ENCODE results near the gene RARS1. TPM values are rescaled to one million over a fixed set of nuclear protein-coding genes. Genes with fewer than 3 reads are reported as not detected.

Gene RARS1
- total RNA-seq, 1 donor from 2014 or later = 70.2 TPM

DNA sequence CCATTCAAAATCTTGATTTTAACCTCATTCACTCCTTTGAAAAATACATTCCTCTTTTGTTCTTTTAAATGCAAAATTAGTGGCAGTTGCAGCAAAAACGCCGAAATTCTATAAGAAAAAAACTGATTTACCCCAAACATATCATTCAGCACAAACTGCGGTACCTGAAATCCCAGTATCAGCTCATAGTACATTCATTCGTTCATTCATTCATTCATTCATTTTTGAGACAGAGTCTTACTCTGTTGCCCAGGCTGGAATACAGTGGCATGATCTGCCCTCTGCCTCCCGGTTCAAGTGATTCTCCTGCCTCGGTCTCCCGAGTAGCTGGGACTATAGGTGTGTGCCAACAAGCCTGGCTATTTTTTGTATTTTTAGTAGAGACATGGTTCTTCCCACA is 63.3 kb downstream of the RARS1 start:
- no peak for ATAC-seq
- no peak for DNase-seq (ENCODE audit: low spot score)
- intact Hi-C loops (cut with DNase I) = no loop called here

- intact Hi-C loops (cut with DNase I) = no loop called here
- ATAC-seq = no peak
- no peak for DNase-seq (ENCODE audit: low spot score)
Measured at GRCh38 chr5:168550656-168551055, 64.4 kb downstream of the RARS1 start.

GRCh38 chr5:168552146-168552545 is 65.9 kb downstream of the RARS1 start:
- ATAC-seq (no peak), DNase-seq (ENCODE audit: low spot score) (no peak)
- intact Hi-C loops (cut with DNase I) = no loop called here

DNA sequence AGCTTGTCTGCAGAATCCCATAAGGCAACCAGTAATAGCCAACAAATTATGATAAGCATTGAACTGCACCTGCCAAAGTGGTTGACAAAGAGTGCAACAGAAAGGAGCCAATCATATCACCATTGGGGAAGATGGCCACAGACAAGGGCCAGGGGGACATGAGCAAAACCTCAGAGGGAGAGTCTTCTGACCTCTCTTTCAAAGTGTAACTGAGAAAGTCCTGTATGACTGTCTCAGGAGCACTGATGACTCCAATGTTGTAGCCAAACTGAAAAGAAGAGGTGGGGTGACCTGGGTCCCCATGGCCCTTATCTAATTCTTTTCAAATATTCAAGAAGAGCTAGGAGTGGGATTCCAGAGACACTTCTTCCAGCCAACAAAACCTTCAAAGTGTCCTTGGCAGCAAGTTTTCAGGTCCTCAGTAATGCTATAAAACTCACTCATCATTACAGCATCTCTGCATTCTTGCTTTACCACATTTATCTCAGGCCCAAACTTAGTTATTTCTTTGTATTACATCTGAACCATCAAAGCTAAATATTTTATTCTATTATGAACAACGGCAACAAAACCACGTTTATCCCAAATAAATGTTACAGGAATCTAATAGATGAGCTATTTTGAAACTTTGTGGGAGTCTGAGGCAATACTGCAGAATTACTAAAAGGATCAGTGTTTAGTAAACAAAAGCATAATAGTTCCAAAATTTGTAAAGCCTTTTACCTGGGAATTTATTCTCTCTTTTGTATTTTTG is 67.3 kb downstream of the RARS1 start:
- no peak for DNase-seq (ENCODE audit: low spot score)
- intact Hi-C loops (cut with DNase I) = no loop called here
- ATAC-seq = no peak

DNA sequence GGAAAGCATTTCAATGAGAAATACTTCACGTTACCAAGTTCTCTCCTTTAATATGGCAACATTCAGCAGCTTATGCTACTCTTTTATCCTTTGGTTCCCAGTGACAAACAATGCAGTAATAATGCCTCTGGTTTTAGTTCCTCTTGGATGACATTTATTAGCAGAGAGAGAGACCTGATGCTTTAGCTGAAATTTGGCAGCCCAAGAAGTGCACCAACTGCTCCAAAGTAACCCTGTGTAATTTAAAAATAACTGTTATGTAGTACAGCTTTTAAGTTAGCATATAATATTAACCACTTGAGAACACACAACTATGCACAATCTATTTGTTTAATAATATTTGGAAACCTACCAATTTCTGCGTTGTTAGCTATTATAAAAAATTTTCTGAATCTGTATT is 71.1 kb downstream of the RARS1 start:
- no peak for DNase-seq (ENCODE audit: low spot score)
- intact Hi-C loops (cut with DNase I) = no loop called here
- ATAC-seq = no peak

- ATAC-seq = no peak
- no peak for DNase-seq (ENCODE audit: low spot score)
- intact Hi-C loops (cut with DNase I) = no loop called here
Measured at GRCh38 chr5:168562279-168562678, 76.0 kb downstream of the RARS1 start.

DNA sequence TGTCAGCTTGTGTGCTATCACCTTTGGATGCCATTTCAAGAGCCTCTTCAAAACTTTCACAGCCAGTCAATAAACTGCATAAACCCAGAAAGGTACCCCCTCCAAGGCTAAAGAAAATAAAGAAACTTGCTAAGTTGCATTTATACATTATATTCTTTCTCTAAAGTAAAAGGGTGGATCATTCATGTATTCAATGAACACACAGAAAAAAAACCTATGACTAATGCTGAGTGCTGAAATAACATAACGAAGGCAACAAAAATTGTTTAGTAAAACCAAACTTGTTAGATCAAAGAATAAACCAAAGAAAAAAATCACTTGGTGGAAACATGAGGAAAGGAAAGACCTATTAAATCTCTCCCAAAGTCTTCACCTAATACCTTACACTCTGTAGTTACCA is 77.7 kb downstream of the RARS1 start:
- DNase-seq (ENCODE audit: low spot score) (no peak), ATAC-seq (no peak)
- intact Hi-C loops (cut with DNase I) = no loop called here

- DNase-seq (ENCODE audit: low spot score) = no peak
- no peak for ATAC-seq
Measured at GRCh38 chr5:168568738-168569137, 82.5 kb downstream of the RARS1 start.

More at GRCh38 chr5:168568738-168569137, 82.5 kb downstream of the RARS1 start:
- intact Hi-C loops (cut with DNase I) = no loop called here

Small RNAs within 50 kb of the gene (microRNA-seq; reads per million reads assigned to microRNA genes)
- gene MIR103A1 (not detected), gene MIR103B1 (not detected)

Other genes starting within 250 kb of the RARS1 start
- gene WWC1, start 194.8 kb upstream of the RARS1 start, total RNA-seq = 2.1 TPM
- gene FBLL1, start 42.8 kb downstream of the RARS1 start, total RNA-seq = 0.22 TPM
- 64.0 TPM for gene PANK3, start 92.9 kb downstream of the RARS1 start, total RNA-seq

Measured in sciatic nerve (tissue), 2 donors.